ENCODE data around the gene SMARCD3. TPM values are rescaled to one million over a fixed set of nuclear protein-coding genes. Genes with fewer than 3 reads are reported as not detected.
A peak's percentile ranks its signal among the peaks of the same experiment; 100 is the strongest.

SMARCD3 gene
- total and polyA plus RNA-seq, 2 donors (not counting 1 experiment from before 2014, with no cell fraction given) = 23.8 to 30.7 TPM

DNA sequence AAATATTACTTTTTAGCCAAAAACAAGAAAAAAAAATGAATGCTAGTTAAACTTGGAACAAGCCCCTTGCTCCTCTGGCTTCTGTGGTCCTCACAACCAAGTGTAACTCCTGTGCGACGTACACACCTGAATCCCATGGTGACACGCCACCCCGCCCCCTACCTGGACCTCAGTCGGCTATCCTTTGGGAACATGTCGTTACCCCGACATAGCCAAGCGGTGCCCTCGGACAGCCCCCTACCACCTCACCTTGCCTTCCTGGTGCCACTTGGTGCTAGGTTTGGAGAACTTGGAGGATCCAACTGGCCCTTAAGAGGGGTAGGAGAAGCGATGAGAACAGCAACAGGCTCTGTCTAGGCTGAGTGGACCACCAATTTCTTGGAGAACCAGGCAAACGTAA is 12.0 kb upstream of the SMARCD3 start:
- DNase-seq (ENCODE audit: low read depth in 2 of 2) = no peak
- Histone ChIP-seq H4K20me1 (ENCODE audit: control insufficient read depth, extremely low read depth, insufficient read depth, low read length) (no peaks in the 10 kb centered on the region), H3K27ac (ENCODE audit: insufficient read depth, low read length) (no peak overlapping the region), H3K79me2 (ENCODE audit: control insufficient read depth, insufficient read depth, low read length) (no peaks in the 10 kb centered on the region), H3K27me3 (ENCODE audit: control insufficient read depth, insufficient read depth, low read length) (peaks cover 29% of the 10 kb centered on the region), H3K9ac (ENCODE audit: insufficient read depth, low read length) (no peak overlapping the region), H3K9me3 (ENCODE audit: control insufficient read depth, insufficient read depth, low read depth, low read length) (no peaks in the 10 kb centered on the region), H2AFZ (ENCODE audit: low read length) (no peak overlapping the region), H3K4me2 (ENCODE audit: extremely low read depth, insufficient read depth, low read length) (no peak overlapping the region), H3K4me1 (ENCODE audit: control insufficient read depth, extremely low read depth, insufficient read depth, low read length) (no peaks in the 10 kb centered on the region), H3K36me3 (ENCODE audit: control insufficient read depth, insufficient read depth, low read length) (no peaks in the 10 kb centered on the region), H3K4me3 (replicated peaks in 1 of 4; ENCODE audit: control extremely low read depth in 1 of 4, insufficient read depth in 1 of 4, low read depth in 3 of 4, low read length in 4 of 4) (no peak overlapping the region)
- TF ChIP-seq CTCF (conservative IDR thresholded peaks at IDR 0.05 in 1 of 2, IDR thresholded peaks at IDR 0.05 in 1 of 2; ENCODE audit: low read depth in 1 of 2, low read length in 2 of 2) = no peak
- TF ChIP-seq EZH2 (IDR thresholded peaks at IDR 0.05; ENCODE audit: low read length, missing control alignments) = no peak

DNA sequence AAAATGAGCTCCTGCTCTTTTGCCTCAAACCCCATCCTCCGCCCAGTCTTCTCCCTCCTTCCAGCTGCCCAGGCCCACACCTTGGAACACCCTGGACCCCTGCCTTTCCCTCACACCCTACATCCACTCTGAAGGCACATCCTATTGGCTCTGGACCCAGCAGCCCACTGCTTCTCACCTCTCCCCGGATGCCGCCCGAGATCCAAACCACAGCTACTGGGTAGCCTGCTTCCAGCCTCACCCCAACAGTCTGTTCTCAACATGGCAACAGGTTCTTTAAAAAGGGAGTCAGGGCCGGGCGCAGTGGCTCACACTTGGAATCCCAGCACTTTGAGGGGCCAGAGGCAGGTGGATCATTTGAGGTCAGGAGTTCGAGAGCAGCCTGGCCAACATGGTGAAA is 9.5 kb upstream of the SMARCD3 start:
- no peak overlapping the region for H3K4me2 ChIP-seq (ENCODE audit: extremely low read depth, insufficient read depth, low read length)
- no peak for DNase-seq (ENCODE audit: low read depth in 2 of 2)
- H3K27me3 ChIP-seq (ENCODE audit: control insufficient read depth, insufficient read depth, low read length) = peaks cover 24% of the 10 kb centered on the region
- no peaks in the 10 kb centered on the region for H3K36me3 ChIP-seq (ENCODE audit: control insufficient read depth, insufficient read depth, low read length)
- H3K27ac ChIP-seq (ENCODE audit: insufficient read depth, low read length) = no peak overlapping the region
- peaks cover 2% of the 10 kb centered on the region for H3K4me1 ChIP-seq (ENCODE audit: control insufficient read depth, extremely low read depth, insufficient read depth, low read length)
- H3K79me2 ChIP-seq (ENCODE audit: control insufficient read depth, insufficient read depth, low read length) = no peaks in the 10 kb centered on the region
- no peak overlapping the region for H3K9ac ChIP-seq (ENCODE audit: insufficient read depth, low read length)
- no peak overlapping the region for H2AFZ ChIP-seq (ENCODE audit: low read length)
- no peak overlapping the region for H3K4me3 ChIP-seq (replicated peaks in 1 of 4; ENCODE audit: control extremely low read depth in 1 of 4, insufficient read depth in 1 of 4, low read depth in 3 of 4, low read length in 4 of 4)
- no peaks in the 10 kb centered on the region for H3K9me3 ChIP-seq (ENCODE audit: control insufficient read depth, insufficient read depth, low read depth, low read length)
- no peaks in the 10 kb centered on the region for H4K20me1 ChIP-seq (ENCODE audit: control insufficient read depth, extremely low read depth, insufficient read depth, low read length)
- TF ChIP-seq CTCF (conservative IDR thresholded peaks at IDR 0.05 in 1 of 2, IDR thresholded peaks at IDR 0.05 in 1 of 2; ENCODE audit: low read depth in 1 of 2, low read length in 2 of 2) (no peak), EZH2 (IDR thresholded peaks at IDR 0.05; ENCODE audit: low read length, missing control alignments) (no peak)

DNA sequence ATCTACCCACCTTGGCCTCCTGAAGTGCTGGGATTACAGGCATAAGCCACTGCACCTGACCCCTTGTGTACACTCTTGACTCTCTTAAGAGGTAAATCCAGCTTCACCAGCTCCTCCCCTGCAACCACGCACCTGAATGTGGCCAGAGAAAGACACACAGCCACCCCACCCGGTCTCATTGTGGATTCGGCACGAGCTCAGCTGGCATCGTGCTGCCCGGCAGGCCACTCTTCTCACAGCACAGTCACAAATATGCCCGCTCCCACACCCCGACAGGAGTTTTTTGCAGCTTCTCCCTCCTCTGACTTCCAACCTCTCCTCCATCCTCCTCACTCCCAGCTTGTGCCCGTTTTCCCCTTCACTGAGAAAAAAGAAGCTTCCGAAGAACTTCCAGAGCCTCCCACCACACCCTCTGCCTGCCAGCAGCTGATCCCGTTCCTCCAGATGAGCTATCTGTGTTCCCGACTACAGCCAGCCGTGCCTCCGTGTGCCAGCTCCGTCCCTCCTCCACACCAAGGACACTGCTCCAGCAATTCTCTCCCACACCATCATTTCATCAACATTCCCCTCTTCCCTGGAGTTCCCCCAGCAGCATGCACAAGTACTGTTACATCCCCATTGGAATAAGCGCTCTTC is 8.0 kb upstream of the SMARCD3 start:
- peak overlapping the region; percentile 7 for H3K9ac ChIP-seq (ENCODE audit: insufficient read depth, low read length)
- TF ChIP-seq CTCF (conservative IDR thresholded peaks at IDR 0.05 in 1 of 2, IDR thresholded peaks at IDR 0.05 in 1 of 2; ENCODE audit: low read depth in 1 of 2, low read length in 2 of 2) = no peak
- TF ChIP-seq EZH2 (IDR thresholded peaks at IDR 0.05; ENCODE audit: low read length, missing control alignments) = no peak
- no peaks in the 10 kb centered on the region for H3K79me2 ChIP-seq (ENCODE audit: control insufficient read depth, insufficient read depth, low read length)
- peaks cover 15% of the 10 kb centered on the region for H3K27me3 ChIP-seq (ENCODE audit: control insufficient read depth, insufficient read depth, low read length)
- H3K4me3 ChIP-seq (replicated peaks in 1 of 4; ENCODE audit: control extremely low read depth in 1 of 4, insufficient read depth in 1 of 4, low read depth in 3 of 4, low read length in 4 of 4) = no peak overlapping the region
- no peak overlapping the region for H3K27ac ChIP-seq (ENCODE audit: insufficient read depth, low read length)
- H3K4me2 ChIP-seq (ENCODE audit: extremely low read depth, insufficient read depth, low read length) = no peak overlapping the region
- H2AFZ ChIP-seq (ENCODE audit: low read length) = no peak overlapping the region
- DNase-seq (ENCODE audit: low read depth in 2 of 2) = no peak
- H3K9me3 ChIP-seq (ENCODE audit: control insufficient read depth, insufficient read depth, low read depth, low read length) = no peaks in the 10 kb centered on the region
- no peaks in the 10 kb centered on the region for H4K20me1 ChIP-seq (ENCODE audit: control insufficient read depth, extremely low read depth, insufficient read depth, low read length)
- peaks cover 9% of the 10 kb centered on the region for H3K4me1 ChIP-seq (ENCODE audit: control insufficient read depth, extremely low read depth, insufficient read depth, low read length)
- H3K36me3 ChIP-seq (ENCODE audit: control insufficient read depth, insufficient read depth, low read length) = no peaks in the 10 kb centered on the region
